HepG2 (cell line): ENCODE results near the gene CNP. TPM values are rescaled to one million over a fixed set of nuclear protein-coding genes. Genes with fewer than 3 reads are reported as not detected.

Source experiments
- AGO1 ChIP-seq: fragments of 200-400 bp; formaldehyde crosslinking; IDR thresholded peaks from 2 replicates; pipeline ENCODE4 v1.6.1; 2017; ENCODE audit warnings: mild to moderate bottlenecking, low read depth, low read length, moderate library complexity; ENCODE audit not compliant: poor library complexity, severe bottlenecking
- BRD4 ChIP-seq: sonication (generic); formaldehyde crosslinking; IDR thresholded peaks from 2 replicates; pipeline ENCODE4 v1.4.0; 2020; ENCODE audit warnings: missing genetic modification reagents
- EED ChIP-seq: sonication (generic); formaldehyde crosslinking; IDR thresholded peaks from 2 replicates; pipeline ENCODE4 v1.5.0; 2020; ENCODE audit warnings: mild to moderate bottlenecking, missing genetic modification reagents
- NR2C2 ChIP-seq: sonication (generic); formaldehyde crosslinking; IDR thresholded peaks from 2 replicates; pipeline ENCODE4 v1.4.0; 2020; ENCODE audit warnings: missing genetic modification reagents, mild to moderate bottlenecking, moderate library complexity, borderline replicate concordance
- PPARG ChIP-seq: conservative IDR thresholded peaks from 2 replicates; pipeline ENCODE4 v1.6.1; 2016; ENCODE audit warnings: missing biosample characterization, missing genetic modification reagents
- SUZ12 ChIP-seq: fragments of 150-350 bp; IDR thresholded peaks from 2 replicates; pipeline ENCODE4 v1.6.1; 2014; ENCODE audit warnings: low read depth, low read length
- ZBTB42 ChIP-seq: sonication (generic); formaldehyde crosslinking; IDR thresholded peaks from 2 replicates; pipeline ENCODE4 v1.5.0; 2020; ENCODE audit warnings: mild to moderate bottlenecking, missing genetic modification reagents
- ZNF232 ChIP-seq: sonication (generic); formaldehyde crosslinking; IDR thresholded peaks from 2 replicates; pipeline ENCODE4 v1.4.0; 2020; ENCODE audit warnings: missing genetic modification reagents, borderline replicate concordance
- ZNF367 ChIP-seq: sonication (generic); formaldehyde crosslinking; IDR thresholded peaks from 2 replicates; pipeline ENCODE4 v1.4.0; 2020; ENCODE audit warnings: missing genetic modification reagents, borderline replicate concordance
- ZNF777 ChIP-seq: sonication (generic); formaldehyde crosslinking; IDR thresholded peaks from 2 replicates; pipeline ENCODE4 v1.4.0; 2020; ENCODE audit warnings: missing genetic modification reagents
- polyA plus RNA-seq, 8 experiments: library from polyadenylated mRNA; depleted of rRNA in 3 of 8; stranded (reverse) in 7 of 8; unstranded in 1 of 8; fragments of >200 nt; fragmentation: Illumina TruSeq in 4 of 8; extraction: Trizol in 4 of 8; gene quantifications; 2 replicates each; pipeline versions ENCODE4 v1.2.1 to v1.2.3, GENCODE V29; 2011 to 2016; ENCODE audit warnings: low read depth in 4 of 8, missing spikeins in 1 of 8, mixed read lengths in 1 of 8; ENCODE audit not compliant: insufficient read depth in 1 of 8
- total RNA-seq, 5 experiments: library from RNA; depleted of rRNA; stranded (reverse); fragments of >200 nt; fragmentation: Illumina TruSeq; extraction: Trizol; gene quantifications; 2 replicates each; pipeline ENCODE4 v1.2.3, GENCODE V29; 2016; ENCODE audit warnings: low read depth in 1 of 5
- TF ChIP-seq, protein P1 (sequence below): sonication (generic); formaldehyde crosslinking; IDR thresholded peaks from one replicate; pipeline ENCODE4 v1.5.1; 2020; ENCODE audit warnings: mild to moderate bottlenecking, missing genetic modification reagents; ENCODE audit errors: not compliant biosample characterization
- TF ChIP-seq, protein P2 (sequence below): sonication (generic); formaldehyde crosslinking; IDR thresholded peaks from 2 replicates; pipeline ENCODE4 v1.4.0; 2020; ENCODE audit warnings: missing genetic modification reagents, borderline replicate concordance
- TF ChIP-seq, protein P3 (sequence below): sonication (generic); formaldehyde crosslinking; conservative IDR thresholded peaks from 2 replicates; pipeline ENCODE4 v1.4.0; 2020; ENCODE audit warnings: missing genetic modification reagents
- TF ChIP-seq, protein P4 (sequence below): sonication (generic); formaldehyde crosslinking; IDR thresholded peaks from 2 replicates; pipeline ENCODE4 v1.5.0; 2020; ENCODE audit warnings: missing genetic modification reagents

Gene CNP
- total and polyA plus RNA-seq, 2 of the 13 experiments (the other 11 are each of a cell fraction or from before 2014, with no cell fraction given): 97.2 to 161 TPM

DNA sequence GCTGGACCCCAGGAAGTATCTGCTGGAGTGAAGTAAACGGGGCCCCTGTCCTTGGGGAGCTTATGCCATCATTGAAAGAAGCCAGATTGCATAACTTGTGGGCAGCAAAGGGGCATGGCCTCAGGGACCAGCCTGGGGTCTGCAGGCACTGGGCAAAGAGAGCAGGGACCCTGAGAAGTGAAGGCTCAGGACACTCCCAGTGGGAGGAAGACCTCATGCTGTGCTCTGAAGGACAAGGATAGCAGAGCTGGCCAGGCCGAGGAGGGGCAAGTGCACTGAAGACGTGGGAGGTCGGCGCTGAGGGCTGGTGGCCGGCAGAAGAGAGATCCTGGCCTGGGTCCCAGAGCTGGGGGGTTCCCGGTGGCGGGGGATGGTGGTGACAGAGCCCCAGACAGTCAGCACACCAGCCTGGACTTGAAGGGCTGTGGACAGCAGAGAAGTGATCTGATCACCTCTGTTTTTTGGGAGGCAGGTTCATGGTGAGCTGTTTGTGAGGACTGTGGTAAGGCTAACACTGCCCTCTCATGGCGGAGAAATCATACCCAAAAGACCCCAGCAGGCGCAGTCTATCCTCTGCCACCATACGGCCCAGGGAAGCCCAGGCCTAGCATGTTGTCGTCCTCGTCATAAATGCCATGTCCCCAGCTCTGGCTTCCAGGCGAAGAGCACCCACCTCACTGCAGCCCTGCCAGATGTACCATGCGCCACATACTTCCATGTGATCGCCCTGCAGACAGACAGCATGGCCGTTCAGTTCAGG lies 7.1 kb upstream of the CNP start (continued):
- TF ChIP-seq, protein P1, sequence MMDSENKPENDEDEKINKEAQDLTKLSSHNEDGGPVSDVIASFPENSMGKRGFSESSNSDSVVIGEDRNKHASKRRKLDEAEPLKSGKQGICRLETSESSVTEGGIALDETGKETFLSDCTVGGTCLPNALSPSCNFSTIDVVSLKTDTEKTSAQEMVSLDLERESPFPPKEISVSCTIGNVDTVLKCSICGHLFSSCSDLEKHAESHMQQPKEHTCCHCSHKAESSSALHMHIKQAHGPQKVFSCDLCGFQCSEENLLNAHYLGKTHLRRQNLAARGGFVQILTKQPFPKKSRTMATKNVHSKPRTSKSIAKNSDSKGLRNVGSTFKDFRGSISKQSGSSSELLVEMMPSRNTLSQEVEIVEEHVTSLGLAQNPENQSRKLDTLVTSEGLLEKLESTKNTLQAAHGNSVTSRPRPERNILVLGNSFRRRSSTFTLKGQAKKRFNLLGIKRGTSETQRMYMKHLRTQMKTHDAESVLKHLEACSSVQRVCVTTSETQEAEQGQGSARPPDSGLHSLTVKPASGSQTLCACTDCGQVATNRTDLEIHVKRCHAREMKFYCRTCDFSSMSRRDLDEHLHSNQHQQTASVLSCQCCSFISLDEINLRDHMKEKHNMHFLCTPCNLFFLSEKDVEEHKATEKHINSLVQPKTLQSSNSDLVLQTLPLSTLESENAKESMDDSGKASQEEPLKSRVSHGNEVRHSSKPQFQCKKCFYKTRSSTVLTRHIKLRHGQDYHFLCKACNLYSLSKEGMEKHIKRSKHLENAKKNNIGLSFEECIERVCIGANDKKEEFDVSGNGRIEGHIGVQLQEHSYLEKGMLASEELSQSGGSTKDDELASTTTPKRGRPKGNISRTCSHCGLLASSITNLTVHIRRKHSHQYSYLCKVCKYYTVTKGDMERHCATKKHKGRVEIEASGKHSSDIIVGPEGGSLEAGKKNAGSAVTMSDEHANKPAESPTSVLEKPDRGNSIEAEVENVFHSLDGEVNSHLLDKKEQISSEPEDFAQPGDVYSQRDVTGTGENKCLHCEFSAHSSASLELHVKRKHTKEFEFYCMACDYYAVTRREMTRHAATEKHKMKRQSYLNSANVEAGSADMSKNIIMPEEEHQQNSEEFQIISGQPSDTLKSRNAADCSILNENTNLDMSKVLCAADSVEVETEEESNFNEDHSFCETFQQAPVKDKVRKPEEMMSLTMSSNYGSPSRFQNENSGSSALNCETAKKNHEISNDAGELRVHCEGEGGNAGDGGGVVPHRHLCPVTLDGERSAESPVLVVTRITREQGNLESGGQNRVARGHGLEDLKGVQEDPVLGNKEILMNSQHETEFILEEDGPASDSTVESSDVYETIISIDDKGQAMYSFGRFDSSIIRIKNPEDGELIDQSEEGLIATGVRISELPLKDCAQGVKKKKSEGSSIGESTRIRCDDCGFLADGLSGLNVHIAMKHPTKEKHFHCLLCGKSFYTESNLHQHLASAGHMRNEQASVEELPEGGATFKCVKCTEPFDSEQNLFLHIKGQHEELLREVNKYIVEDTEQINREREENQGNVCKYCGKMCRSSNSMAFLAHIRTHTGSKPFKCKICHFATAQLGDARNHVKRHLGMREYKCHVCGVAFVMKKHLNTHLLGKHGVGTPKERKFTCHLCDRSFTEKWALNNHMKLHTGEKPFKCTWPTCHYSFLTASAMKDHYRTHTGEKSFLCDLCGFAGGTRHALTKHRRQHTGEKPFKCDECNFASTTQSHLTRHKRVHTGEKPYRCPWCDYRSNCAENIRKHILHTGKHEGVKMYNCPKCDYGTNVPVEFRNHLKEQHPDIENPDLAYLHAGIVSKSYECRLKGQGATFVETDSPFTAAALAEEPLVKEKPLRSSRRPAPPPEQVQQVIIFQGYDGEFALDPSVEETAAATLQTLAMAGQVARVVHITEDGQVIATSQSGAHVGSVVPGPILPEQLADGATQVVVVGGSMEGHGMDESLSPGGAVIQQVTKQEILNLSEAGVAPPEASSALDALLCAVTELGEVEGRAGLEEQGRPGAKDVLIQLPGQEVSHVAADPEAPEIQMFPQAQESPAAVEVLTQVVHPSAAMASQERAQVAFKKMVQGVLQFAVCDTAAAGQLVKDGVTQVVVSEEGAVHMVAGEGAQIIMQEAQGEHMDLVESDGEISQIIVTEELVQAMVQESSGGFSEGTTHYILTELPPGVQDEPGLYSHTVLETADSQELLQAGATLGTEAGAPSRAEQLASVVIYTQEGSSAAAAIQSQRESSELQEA (CRISPR knock-in tag): no peak
- no peak for TF ChIP-seq NR2C2 (CRISPR knock-in tag)
- TF ChIP-seq ZBTB42: peak; percentile 55; the same call in 1 of the 2 replicates
- 0 out of 2 replicates have a peak, but pooled peaks have one; percentile 23 for TF ChIP-seq ZNF232
- TF ChIP-seq ZNF777 (CRISPR knock-in tag): no peak
- TF ChIP-seq, protein P2, sequence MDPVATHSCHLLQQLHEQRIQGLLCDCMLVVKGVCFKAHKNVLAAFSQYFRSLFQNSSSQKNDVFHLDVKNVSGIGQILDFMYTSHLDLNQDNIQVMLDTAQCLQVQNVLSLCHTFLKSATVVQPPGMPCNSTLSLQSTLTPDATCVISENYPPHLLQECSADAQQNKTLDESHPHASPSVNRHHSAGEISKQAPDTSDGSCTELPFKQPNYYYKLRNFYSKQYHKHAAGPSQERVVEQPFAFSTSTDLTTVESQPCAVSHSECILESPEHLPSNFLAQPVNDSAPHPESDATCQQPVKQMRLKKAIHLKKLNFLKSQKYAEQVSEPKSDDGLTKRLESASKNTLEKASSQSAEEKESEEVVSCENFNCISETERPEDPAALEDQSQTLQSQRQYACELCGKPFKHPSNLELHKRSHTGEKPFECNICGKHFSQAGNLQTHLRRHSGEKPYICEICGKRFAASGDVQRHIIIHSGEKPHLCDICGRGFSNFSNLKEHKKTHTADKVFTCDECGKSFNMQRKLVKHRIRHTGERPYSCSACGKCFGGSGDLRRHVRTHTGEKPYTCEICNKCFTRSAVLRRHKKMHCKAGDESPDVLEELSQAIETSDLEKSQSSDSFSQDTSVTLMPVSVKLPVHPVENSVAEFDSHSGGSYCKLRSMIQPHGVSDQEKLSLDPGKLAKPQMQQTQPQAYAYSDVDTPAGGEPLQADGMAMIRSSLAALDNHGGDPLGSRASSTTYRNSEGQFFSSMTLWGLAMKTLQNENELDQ (CRISPR knock-in tag): no peak
- TF ChIP-seq, protein P3, sequence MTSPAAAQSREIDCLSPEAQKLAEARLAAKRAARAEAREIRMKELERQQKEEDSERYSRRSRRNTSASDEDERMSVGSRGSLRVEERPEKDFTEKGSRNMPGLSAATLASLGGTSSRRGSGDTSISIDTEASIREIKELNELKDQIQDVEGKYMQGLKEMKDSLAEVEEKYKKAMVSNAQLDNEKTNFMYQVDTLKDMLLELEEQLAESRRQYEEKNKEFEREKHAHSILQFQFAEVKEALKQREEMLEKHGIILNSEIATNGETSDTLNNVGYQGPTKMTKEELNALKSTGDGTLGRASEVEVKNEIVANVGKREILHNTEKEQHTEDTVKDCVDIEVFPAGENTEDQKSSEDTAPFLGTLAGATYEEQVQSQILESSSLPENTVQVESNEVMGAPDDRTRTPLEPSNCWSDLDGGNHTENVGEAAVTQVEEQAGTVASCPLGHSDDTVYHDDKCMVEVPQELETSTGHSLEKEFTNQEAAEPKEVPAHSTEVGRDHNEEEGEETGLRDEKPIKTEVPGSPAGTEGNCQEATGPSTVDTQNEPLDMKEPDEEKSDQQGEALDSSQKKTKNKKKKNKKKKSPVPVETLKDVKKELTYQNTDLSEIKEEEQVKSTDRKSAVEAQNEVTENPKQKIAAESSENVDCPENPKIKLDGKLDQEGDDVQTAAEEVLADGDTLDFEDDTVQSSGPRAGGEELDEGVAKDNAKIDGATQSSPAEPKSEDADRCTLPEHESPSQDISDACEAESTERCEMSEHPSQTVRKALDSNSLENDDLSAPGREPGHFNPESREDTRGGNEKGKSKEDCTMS (CRISPR knock-in tag): no peak
- TF ChIP-seq SUZ12: no peak
- TF ChIP-seq, protein P4, sequence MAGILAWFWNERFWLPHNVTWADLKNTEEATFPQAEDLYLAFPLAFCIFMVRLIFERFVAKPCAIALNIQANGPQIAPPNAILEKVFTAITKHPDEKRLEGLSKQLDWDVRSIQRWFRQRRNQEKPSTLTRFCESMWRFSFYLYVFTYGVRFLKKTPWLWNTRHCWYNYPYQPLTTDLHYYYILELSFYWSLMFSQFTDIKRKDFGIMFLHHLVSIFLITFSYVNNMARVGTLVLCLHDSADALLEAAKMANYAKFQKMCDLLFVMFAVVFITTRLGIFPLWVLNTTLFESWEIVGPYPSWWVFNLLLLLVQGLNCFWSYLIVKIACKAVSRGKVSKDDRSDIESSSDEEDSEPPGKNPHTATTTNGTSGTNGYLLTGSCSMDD (CRISPR knock-in tag): 0 out of 2 replicates have a peak, but pooled peaks have one; percentile 40
- no peak for TF ChIP-seq ZNF367
- peak; percentile 90 for TF ChIP-seq EED
- no peak; the same call in 1 of the 2 replicates for TF ChIP-seq PPARG (CRISPR knock-in tag)
- no peak for TF ChIP-seq AGO1
- no peak for TF ChIP-seq BRD4 (CRISPR knock-in tag)
